Adipose tissue (tissue), 3 donors: Measurements from ENCODE around the gene MAGI1. TPM values are rescaled to one million over a fixed set of nuclear protein-coding genes. Genes with fewer than 3 reads are reported as not detected.
"Not testable (repeated sequence)": the region's sequence is repeated elsewhere in the genome, so short reads cannot be mapped to it uniquely, and the experiment has no call there.

ENCODE experiments used
- H3K27ac ChIP-seq: one replicate; pipeline ENCODE4 v1.5.1; 2013; ENCODE audit warnings: low read depth, low read length
- WGBS, 3 donors: extraction: QIAGEN DNeasy Blood & Tissue Kit; methylation state at CpG; one replicate each; pipeline ENCODE4 v1.1.7; 2013; 5-methylcytosine and 5-hydroxymethylcytosine counted together
- polyA plus RNA-seq, 3 donors: library from polyadenylated mRNA; stranded (reverse); fragments of 200-250 nt; gene quantifications; one replicate each; pipeline ENCODE4 v1.2.3, GENCODE V29; 2013
- donor health status: healthy with polysubstance abuse.
- donor health status: Bipolar disorder and iron deficiency.
- donor health status: healthy.

MAGI1 gene
- polyA plus RNA-seq, 3 donors = 8.8 to 10.5 (median 10.4) TPM

DNA sequence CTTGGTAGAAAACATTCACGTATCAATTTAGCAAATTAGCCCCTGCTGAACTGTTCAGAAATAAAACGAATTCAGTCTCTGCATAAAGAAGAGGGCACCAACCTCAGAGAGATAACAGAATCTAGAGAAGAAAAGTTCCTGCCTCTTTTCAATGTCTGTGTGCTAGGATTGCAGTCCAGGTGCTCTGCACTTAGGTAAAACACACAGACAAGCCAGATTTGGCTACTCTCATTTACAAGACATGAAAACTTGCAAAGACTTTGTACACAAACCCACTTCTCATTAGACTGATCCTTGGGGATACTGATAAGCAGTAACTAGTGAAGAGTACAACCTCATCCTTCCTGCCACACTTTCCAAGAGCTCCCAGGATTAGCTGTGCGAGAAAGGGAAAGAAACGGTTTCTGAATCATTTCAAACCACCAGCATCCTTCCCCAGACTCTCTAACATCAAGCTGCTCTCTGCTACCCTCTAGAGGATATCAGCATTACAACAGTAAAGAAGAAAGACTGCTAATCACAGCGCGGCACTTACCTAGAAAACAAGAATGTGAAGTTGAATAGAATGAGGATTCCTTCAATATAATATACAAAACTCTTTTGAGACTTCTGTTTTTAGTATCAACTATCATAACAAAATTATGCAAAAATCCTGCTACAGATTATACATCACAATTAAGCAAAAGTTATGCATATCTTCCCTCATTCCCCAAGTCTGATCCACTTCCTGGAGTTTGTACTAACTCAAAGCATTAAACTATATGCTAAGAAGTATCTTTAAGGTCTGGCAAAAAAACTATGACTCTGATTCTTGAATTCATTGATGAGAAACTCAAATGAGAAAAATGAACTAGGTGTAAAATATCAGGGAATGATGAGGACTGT lies 306.4 kb downstream of the MAGI1 start:
- 30 to 38% (median 32%) methylated on average over 6 of the region's 6 CpGs for WGBS, 3 donors

GRCh38 chr3:65730449-65730848 lies 308.3 kb downstream of the MAGI1 start:
- no peak overlapping the region for H3K27ac ChIP-seq
- WGBS, 3 donors = 91 to 98% (median 94%) methylated on average over 7 of the region's 7 CpGs

More for the DNA sequence above, 306.4 kb downstream of the MAGI1 start:
- H3K27ac ChIP-seq = no peak overlapping the region

- no peak overlapping the region for H3K27ac ChIP-seq
Measured at GRCh38 chr3:65729973-65730372, 308.7 kb downstream of the MAGI1 start.

GRCh38 chr3:65729555-65729954 lies 309.2 kb downstream of the MAGI1 start:
- no peak overlapping the region for H3K27ac ChIP-seq

GRCh38 chr3:65728138-65728537 lies 310.6 kb downstream of the MAGI1 start:
- H3K27ac ChIP-seq = no peak overlapping the region
- 63 to 70% (median 67%) methylated on average over 2 of the region's 2 CpGs for WGBS, 3 donors

More at GRCh38 chr3:65729555-65729954, 309.2 kb downstream of the MAGI1 start:
- WGBS, 3 donors = 18 to 41% (median 29%) methylated on average over 2 of the region's 2 CpGs

- WGBS, 3 donors = 73 to 83% (median 79%) methylated on average over 1 of the region's 1 CpG
- H3K27ac ChIP-seq = no peak overlapping the region
Measured at GRCh38 chr3:65723985-65724384, 314.7 kb downstream of the MAGI1 start.

- WGBS, 3 donors = 90 to 95% (median 92%) methylated on average over 3 of the region's 3 CpGs
- no peak overlapping the region for H3K27ac ChIP-seq
Measured at GRCh38 chr3:65723011-65723410, 315.7 kb downstream of the MAGI1 start.

- WGBS, 3 donors = 86 to 94% (median 87%) methylated on average over 4 of the region's 4 CpGs
- no peak overlapping the region for H3K27ac ChIP-seq
Measured at GRCh38 chr3:65720989-65721737, 317.6 kb downstream of the MAGI1 start.

DNA sequence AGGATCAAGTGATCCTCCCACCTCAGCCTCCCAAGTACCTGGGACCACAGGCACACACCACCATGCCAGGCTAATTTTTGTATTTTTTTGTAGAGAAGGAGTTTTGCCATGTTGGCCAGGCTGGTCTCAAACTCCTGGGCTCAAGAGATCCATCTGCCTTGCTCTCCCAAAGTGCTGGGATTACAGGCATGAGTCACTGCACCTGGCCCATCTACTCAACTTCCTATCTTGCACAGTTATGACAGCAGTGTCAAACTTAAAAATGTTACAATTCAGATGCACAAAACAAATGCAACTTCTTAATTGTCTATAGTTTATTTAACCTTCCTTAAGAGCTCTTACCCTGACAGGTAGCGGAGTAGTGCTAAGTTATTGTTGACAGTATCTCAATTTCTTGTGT lies 319.1 kb downstream of the MAGI1 start:
- 94 to 98% (median 97%) methylated on average over 1 of the region's 1 CpG for WGBS, 3 donors
- H3K27ac ChIP-seq = not testable (repeated sequence)

DNA sequence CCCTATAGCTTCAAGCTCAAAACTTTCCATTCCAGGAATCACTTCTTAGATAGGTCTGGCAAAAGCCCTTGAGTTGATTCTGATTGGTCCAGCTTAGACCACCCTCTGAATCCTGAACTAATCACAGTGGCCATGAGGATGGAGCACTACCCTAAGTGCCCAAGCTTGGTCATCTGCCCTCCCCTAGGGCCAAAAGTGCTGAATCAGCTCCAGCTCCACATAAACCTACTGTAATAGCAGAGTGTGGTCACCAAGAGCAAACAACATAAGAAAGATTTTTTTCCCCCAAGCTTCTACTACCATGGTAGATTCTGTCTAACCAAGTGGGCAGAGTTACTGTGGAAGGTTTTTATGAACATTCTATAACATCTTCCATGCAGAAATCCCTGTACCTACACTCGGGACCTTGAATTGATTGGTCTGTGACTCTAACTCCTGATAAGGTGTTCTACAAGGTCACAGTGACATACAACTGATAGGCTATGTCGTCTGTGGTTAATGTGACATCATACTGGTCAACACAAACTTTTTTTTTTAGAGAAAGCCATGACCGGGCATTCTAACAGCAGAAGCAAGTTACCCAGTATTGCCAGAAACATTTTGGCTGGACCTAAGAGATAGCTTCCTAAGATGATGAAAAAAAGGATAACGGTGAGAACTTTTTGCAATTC lies 320.9 kb downstream of the MAGI1 start:
- WGBS, 3 donors = 63 to 87% (median 87%) methylated on average over 4 of the region's 4 CpGs
- H3K27ac ChIP-seq = no peak overlapping the region

DNA sequence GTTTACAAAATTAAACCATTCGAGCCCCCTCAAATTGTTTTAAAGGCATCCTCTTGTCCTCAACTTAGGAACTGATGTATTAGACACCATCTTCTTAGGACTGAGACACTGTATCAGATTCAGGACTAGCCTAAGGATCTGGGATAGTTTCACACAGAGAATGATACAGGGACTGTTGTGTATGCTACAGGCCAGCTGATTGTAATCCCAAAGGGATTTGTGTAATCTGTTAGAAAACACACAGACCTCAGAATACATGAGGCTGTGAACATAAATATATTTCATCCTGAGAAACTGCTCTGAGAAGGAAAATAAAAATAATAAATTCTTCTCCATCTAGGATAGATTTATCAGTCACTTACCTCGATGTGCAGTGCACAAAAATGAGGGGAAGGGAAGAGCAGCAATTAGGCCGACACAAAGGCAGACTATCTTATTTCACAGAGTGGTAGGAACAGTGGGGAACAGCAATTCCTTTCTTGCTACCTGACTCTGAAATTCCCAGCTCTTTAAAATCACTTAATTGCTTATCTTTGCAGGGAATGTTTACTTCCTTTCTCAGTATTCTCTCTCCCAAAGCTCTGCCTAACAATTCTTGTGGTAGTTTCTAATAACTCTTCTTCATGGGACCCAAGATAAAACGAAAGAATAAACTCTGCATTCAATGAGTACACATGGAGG lies 322.5 kb downstream of the MAGI1 start:
- WGBS, 3 donors = 63 to 78% (median 72%) methylated on average over 4 of the region's 4 CpGs

GRCh38 chr3:65714134-65714533 lies 324.6 kb downstream of the MAGI1 start:
- no peak overlapping the region for H3K27ac ChIP-seq
- WGBS, 3 donors = 77 to 81% (median 81%) methylated on average over 6 of the region's 6 CpGs

More for the DNA sequence above, 322.5 kb downstream of the MAGI1 start:
- H3K27ac ChIP-seq = no peak overlapping the region

DNA sequence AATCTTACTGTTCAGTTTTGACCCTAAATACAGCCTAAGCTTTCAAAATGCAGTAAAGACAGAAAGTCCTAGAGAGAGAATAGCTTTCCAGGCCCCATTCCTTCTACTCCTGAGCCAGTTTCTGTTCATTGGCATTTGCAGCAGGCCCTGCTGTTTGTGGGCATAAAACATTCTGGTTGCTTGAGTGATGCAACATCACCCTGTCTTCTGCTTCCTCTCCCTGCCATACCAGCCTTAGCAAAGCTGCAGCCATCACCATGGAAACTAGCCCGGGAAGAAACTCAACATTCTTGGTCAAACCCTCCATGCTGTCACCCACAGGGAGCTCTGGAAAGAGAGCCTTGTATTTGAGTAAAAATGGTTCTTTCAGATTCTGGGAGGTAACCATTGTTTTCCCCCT lies 325.7 kb downstream of the MAGI1 start:
- no peak overlapping the region for H3K27ac ChIP-seq
- WGBS, 3 donors = 54 to 76% (median 58%) methylated on average over 1 of the region's 1 CpG

DNA sequence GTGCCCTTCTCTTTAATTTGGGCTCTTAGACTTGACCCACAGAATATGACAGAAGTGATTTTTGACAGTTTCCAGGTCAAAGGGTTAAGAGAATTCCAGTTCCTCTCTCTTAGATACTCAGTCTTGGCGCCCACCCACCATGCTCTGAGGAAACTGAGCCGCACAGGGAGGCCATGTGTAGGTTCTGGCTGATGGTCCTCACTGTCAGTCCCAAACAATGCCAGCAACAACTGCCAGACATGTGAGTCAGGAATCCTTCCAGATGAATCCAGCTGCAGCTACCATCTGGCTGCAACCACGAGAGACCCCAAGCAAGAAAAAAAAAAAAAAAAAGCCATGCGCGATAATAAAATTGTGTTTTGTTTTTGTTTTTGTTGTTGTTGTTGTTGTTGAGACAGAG lies 326.6 kb downstream of the MAGI1 start:
- H3K27ac ChIP-seq = no peak overlapping the region
- 58 to 83% (median 77%) methylated on average over 5 of the region's 5 CpGs for WGBS, 3 donors

DNA sequence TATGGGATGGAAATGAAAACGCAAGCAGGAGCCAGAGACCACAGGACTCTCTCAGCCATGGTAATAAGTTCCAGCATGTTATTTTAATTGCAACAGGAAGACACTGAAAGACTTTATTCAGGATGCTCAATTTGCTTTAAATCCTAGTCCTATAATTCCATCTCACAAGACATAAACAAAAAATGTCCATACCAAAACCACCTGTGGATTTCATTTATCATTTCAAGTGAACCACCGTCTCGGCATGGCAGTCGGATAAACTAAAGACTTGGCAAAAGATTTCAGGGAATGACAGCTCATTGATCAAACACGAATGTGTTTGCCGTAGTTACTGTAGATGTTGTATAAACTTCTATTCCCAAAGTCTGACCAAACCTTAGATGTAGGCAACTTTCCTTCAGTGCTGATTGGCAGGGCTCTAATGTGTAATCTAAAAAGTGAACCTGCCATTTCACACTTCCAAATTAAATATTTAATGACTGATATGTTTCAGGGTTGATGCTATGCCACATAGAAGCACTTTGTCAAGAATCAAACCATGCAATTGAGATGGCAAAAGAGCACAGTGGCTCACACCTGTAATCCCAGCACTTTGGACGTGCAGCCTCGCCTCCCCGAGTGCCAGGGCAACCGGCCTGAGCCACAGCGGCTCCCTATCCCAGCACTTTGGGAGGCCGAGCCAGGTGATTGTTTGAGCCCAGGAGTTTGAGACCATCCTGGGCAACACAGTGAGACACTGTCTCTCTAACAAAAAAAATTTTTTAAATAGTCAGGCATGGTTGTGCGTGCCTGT lies 331.7 kb downstream of the MAGI1 start:
- WGBS, 3 donors = 39 to 84% (median 83%) methylated on average over 13 of the region's 13 CpGs
- H3K27ac ChIP-seq = no peak overlapping the region

DNA sequence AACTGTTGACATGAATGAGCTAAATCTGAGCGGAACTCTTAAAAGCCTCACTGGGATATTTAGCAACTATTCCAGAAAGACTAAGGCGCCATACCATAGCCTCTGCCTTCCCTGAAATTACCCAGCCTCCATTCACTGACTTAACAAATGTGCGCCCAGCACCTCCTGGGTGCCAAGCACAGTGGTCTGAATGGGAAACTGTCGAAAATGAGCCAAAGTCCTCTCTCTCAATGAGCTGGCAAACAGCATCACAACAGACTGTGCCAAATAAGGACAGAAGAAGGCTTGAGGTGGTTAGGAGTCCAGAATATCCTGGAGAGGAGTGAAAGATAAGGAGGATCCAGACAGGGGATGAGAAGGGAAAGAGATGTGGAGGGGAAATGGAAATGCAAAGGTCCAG lies 332.4 kb downstream of the MAGI1 start:
- 81 to 97% (median 92%) methylated on average over 4 of the region's 4 CpGs for WGBS, 3 donors
- H3K27ac ChIP-seq = no peak overlapping the region

DNA sequence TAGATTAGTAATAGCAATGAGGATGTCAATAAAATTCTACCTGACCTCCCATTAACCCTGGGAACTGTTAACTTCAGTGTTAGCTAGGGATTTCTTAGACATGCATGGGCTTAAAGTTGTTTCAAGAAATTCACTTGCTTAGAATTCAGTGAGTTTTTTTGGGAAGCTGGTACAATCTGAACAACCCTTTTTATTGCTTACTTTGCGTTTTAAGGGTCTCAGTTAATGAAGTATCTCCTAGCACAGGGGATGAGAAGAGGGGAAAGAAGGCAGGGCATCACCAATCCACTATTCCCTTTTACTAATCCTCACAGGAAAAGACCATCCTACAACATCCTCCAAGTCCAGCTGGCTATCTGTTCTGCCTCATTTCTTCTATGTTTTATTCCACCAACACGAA lies 334.9 kb downstream of the MAGI1 start:
- no peak overlapping the region for H3K27ac ChIP-seq
- WGBS, 3 donors = 81 to 88% (median 88%) methylated on average over 2 of the region's 2 CpGs

DNA sequence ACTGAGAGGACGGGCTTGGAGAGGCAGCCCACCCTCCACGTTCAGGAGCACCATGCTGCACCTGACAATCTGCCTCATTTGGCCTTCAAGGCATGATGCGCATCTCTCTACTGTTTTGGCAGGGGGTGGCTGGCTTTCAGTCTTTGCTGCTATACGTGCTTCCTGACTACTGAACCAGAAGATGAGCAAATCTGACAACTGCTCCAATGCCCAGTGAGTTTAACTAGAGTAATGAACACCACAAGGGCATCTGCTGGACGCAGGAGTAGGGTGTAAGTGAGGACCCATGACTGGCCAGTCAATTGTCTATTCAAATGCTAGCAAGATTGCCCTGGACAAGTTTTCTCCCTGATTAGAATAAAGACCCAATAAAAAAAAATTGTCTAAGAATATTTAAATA lies 335.7 kb downstream of the MAGI1 start:
- no peak overlapping the region for H3K27ac ChIP-seq
- 90 to 94% (median 93%) methylated on average over 5 of the region's 5 CpGs for WGBS, 3 donors
